Stimulated activated CD8-positive, alpha-beta memory T cell treated with anti-CD3 and anti-CD28 coated beads, Interleukin-7, amount 100 ng/mL, for 24 hours (primary cell): ENCODE results near the gene MC1R.

Experiments used
- DNase-seq: peaks from one replicate; pipeline ENCODE4 v3.0.0-alpha.2; 2020; ENCODE audit warnings: low read depth

The MC1R gene

DNA sequence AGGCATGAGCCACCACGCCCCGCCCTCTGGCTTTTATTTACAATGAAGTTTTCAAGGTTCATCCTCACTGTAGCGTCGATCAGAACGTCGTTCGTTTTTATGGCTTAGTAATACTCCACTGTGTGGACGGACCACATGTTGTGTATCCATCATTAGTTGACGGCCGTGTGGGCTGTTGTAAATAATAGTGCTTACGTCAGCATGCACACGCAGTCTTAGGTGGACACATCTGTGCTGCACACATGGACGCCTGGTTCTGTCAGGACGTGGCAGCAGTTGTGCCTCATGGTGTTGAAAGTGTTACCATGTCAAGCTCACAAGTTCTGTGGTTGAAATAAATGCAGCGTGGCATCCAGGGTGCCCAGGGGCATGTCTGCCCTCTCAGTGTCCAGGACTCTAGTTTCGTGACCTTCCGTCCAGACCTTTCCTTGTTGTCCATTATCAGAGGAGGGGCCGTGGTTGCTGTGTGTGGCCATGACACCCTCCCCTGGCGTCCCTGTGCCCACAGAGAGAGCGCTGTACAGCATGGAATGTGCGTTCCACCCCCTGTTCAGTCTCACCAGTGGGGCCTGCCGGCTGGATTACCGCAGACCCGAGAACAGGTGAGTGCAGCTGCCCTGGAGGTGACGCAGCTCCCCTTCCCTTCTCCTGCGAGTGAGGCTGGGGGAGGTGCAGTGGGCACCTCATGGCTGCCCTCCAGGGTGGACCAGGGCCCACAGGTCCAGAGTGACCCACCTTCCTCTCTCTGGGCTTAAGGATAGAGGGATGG, 23.0 kb upstream of the MC1R start:
- DNase-seq, result no peak

DNA sequence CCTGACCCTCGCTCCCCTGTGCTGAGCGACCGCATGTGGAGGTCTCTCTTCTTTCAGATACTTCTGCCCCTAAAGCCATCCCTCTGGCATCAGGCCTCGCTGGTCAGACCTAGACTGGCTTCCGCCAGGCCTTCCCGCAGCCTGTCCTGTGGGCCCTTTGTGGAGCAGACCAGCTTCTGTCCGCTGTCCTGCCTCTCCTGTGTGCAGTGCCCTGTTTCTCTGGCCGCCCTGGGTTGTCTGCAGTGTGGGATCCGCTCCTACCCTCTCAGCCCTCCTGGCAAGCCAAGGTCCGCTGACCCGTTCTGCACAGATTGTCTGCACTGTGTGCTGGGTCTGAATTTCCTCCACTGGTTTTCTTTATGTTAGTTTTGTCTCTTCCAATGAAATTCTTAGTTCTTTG, 21.5 kb upstream of the MC1R start:
- DNase-seq, result no peak

DNA sequence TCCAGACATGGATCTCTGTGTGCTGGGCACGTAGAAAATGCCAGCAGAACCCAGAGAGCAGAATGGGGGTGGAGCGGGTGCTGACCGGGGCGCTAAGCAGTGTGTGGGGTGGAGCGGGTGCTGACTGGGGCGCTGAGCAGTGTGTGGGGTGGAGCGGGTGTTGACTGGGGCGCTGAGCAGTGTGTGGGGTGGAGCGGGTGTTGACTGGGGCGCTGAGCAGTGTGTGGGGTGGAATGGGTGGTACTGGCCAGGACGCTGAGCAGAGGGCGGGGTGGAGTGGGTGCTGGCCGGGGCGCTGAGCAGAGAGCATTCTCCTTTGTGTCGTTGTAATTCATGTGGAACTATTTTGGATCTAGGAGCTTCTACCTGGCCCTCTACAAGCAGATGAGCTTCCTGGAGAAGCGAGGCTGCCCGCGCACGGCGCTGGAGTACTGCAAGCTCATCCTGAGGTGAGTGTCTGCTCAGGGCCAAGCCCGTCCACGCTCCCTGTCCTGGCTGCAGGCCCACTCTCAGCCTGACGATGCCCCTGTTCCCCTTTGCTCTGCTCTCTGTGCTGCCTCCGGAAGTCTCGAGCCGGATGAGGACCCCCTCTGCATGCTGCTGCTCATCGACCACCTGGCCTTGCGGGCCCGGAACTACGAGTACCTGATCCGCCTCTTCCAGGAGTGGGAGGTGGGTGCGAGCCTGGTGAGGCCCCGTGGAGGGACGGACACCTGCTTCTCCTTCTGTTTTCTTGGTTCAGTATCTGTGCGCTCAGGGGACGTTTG, 20.3 kb upstream of the MC1R start:
- no peak for DNase-seq

DNA sequence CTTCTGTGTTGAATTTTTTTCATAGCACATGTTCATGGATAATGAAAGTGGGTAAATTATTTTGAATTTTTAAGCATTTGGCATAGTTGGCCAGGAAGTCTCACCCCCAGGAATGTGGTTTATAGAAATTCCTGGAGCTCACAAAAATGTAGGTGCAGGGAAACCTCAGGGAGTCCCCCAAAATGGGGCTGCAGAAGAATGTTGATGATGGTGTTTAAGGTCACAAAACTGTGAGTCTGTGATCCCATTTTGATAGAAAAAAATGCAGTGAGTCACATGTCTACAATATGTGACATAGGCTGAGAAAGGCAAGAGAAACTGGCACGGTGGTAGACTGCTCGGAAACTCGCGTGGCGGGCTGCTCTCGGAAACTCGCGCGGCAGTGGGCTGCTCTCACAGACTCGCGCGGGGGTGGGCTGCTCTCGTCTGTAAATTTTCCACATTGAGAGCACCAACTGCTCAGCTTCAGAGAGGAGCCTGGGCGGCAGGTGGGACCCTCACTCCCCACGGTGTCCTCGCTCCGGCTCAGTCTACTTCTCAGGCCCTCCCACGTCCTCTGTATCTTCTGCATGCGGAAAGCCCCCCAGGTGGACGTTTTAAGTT, 18.7 kb upstream of the MC1R start:
- DNase-seq, result no peak

DNA sequence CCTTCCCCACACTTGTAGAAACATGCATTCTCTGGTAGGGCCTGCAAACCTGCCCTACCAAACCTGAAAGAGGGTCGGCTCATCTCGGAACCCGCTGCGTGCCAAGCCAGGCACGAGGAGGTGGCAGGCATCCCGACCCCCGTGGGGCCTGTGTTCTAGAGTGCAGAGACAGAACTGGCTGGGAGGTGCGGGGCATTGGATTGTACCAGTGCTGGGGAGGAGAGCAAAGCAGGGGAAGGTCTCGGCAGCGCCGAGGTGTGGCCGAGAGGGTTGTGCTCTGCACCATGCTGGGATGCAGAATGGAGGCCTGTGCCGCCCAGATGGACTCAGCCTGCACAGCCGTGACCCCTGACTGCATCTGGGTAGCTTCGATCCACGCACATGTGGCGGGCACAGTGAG, 17.8 kb upstream of the MC1R start:
- no peak for DNase-seq

DNA sequence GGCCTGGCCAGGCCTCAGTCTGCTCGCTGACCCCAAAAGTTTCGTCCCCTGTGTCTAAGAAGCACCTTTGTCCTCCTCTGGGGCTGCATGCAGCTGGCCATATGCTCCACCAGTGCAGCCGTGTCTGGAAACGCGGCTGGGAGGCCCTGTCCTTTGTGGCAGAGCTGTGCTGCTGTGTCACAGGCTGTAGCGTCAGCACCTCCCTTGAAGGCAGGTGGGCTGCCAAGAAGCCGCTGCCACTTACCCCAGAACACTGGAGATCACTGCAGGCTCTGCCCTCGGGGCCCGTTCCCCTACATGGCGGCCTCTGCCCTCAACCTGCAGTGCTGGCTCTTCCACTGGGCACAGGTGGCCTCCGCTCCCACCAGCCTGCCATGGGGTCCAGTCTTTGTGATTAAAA, 15.7 kb upstream of the MC1R start:
- DNase-seq, result no peak

DNA sequence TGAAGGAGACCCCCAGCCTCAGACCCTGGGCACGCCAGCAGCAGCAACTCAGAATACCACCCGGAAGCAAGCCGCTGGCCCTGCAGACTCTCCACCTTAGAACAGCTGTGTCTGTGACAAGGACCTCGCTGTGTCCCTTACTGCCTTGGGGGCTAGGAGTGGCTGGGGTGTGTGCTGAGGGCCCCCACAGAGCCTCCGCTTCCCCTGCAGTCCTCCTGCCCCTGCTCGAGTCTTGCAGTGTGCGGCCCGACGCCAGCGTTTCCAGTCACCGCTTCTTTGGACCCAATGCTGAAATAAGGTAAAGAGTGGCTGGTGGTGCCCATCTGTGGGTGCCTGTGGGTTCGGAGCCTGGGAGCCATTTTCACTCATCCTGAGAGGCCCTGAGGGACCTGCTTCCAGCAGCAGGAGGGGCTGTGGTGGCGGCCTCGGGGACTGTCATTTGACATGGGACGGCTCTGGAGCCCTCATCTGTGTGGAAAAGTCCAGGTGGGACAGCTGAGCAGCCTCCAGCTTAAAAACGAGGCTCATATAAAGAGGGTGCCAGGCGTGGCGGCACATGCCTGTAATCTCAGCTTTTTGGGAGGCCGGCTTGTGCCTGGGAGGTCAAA, 14.7 kb upstream of the MC1R start:
- DNase-seq, result no peak

DNA sequence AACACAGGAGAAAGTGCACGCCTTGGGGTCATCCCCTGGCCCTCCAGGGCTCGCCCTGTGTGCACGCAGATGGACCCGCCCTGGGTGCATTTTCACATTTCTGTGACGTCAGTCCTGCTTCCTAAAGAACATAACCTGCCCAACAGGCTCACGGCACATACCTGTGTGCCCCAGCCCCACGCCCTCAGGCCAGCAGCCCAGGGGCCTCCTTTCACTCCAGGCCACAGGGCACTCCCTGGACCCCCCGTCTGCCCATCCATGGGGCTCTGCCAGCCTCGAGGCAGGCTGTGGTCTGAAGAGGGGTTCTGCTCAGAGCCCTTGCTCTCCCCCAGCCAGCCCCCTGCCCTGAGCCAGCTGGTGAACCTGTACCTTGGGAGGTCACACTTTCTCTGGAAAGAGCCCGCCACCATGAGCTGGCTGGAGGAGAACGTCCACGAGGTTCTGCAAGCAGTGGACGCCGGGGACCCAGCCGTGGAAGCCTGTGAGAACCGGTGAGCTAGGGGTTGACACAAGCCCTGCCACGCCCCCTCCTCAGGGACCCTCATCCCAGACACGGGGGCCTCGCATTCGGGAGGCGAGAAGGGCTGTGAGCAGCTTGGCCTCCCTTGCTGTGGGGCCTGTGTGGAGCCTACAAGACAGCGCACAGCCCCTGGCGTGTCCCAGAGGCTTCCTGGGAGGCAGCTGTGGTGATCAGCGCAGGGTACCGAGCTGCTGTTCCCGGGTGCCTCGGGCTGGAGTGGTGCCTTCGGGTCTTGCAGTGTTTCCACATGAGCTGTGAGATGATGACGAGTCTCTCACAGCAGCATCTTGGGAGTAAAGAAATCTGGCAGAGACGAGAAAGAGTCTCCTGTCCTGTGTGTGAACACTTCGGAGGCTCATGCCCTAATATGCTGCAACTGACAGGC, 13.8 kb upstream of the MC1R start:
- DNase-seq, result no peak

DNA sequence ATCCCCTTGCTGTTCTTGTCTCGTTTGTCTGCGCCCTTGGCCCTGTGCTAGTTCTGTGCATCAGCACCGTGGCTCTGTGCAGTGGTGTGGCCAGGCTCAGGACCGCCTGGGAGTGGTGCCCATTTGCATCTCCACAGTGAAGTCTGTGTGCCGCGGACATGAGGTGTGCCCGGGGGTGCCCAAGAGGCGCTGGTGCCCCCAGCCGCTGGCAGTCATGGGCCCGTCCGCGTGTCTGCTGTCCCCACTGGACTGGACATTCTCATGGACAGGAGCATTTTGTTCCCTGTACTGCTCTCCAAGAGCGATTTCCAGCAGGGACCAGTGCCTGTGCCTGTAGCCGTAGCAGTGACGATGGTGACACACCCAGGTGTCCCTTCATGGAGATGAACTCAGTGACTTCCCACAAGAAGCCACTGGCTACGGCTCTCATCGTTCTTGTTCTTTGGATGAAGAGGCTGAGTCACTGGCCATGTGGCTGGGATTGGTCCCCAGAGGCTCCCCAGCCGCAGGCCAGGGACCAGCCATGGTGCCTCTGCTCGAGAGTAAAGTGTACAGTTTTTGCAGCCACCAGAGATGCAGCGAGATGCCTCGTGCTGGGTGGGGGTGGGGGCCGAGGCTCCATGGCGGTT, 13.0 kb upstream of the MC1R start:
- no peak for DNase-seq

DNA sequence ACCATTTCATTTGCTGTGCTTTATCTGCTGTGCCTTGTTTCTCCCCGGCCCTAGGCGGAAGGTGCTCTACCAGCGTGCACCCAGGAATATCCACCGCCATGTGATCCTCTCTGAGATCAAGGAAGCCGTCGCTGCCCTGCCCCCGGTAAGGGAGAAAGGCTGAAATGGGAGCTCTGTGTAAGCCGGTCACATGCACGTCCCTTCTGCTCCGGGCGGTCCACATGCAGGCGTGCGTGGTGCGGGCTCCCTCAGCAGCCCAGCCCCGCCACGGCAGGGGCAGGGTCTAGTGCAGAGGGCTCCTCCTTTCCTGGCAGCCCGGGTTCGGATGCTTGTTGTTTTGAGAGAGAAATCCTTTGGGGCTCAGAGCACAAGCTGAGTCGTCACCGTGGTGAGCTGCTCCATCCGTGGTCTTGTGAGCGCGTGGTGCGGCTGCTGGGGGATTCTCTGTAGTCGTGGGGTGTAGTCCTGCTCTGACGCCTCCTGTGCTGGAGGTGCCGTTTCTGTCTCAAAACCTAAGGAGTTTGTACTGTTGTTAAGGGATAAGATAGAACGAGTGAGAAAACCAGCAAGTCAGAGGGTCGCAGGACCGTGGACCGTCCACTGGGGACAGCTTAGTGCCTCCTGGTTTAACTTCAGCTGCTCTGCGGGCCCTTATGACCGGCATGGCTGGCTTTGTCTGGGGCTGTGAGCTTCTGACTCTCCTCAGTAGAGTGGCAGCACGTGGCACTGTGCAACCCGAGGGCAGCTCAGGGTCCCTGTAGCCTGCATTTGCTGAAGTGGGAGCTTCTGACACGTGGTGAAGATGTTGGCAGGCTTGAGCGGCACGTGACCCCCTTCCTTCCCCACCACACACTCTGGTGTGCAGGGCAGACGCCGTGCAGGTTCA, 12.3 kb upstream of the MC1R start:
- DNase-seq, result no peak

DNA sequence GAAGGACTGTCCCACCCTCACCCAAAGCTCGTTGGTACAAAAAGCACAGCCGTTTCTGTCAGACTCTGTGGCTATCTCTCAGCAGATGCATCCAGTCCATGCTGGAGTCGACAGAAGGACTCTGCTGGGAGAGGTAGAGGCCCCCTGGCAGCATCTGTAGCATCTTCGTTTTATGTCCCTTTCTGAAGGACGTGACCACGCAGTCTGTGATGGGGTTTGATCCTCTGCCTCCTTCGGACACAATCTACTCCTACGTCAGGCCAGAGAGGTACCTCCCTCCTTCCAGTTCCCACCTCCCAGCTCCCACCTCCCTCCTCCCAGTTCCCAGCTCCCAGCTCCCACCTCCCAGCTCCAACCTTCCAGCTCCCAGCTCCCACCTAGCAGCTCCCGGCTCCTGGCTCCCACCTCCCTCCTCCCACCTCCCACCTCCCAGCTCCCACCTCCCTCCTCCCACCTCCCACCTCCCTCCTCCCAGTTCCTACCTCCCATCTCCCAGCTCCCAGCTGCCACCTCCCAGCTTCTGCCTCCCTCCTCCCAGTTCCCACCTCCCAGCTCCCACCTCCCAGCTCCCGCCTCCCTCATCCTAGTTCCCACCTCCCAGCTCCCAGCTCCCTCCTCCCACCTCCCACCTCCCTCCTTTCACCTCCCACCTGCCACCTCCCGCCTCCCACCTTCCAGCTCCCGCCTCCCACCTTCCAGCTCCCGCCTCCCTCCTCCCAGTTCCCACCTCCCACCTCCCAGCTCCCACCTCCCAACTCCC, 11.4 kb upstream of the MC1R start:
- no peak for DNase-seq

DNA sequence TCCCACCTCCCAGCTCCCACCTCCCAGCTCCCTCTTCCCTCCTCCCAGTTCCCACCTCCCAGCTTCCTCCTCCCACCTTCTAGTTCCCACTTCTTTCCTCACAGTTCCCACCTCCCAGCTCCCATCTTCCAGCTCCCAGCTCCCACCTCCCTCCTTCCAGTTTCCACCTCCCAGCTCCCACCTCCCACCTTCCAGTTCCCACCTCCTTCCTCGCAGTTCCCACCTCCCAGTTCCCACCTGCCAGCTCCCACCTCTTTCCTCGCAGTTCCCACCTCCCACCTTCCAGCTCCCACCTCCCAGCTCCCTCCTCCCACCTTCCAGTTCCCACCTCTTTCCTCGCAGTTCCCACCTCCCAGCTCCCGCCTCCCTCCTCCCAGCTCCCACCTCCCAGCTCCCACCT, 10.4 kb upstream of the MC1R start:
- no peak for DNase-seq

DNA sequence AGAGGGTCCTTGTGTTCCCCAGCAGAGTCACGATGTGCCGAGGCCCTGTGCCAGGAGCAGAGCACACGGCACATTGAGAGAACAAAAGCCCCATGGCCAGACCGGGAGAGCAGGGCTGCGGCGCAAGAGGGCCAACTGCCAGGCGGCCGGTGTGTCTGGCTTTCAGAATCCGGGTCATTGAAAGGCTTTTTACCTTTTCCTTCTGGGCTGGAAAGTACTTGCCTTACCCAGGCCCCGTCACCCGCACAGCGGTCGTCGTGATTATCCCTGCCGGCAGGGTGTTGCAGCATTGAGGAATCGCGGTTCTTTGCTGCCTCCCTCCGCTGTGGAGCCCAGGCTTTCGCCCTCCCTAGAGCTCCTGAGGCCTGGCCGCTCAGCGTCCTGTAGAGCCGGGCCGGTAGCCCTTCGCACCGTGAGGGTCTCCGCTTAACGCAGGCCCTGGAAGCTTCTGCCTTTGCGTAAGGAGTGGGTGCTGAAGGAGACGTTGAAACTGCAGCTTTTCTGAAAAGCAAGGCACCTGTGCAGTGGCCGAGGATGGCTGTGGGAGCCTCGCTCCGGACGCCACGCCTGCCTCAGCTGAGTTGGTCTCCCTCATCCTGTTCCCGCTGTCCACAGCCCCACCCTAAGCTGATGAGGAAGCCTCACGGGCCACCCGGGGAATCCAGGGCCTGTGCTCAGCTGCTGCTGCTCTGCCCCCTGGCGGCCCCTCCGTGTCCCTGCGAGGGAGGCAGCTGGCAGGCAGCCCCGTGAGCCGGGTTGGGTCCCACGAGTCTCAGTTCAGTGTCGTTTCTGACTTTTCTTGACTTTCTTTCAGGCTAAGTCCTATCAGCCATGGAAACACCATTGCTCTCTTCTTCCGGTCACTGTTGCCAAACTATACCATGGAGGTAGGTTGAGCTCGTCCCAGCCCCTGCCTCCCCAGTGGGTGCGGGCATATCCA, 8.6 kb upstream of the MC1R start:
- DNase-seq, result peak; percentile 43

DNA sequence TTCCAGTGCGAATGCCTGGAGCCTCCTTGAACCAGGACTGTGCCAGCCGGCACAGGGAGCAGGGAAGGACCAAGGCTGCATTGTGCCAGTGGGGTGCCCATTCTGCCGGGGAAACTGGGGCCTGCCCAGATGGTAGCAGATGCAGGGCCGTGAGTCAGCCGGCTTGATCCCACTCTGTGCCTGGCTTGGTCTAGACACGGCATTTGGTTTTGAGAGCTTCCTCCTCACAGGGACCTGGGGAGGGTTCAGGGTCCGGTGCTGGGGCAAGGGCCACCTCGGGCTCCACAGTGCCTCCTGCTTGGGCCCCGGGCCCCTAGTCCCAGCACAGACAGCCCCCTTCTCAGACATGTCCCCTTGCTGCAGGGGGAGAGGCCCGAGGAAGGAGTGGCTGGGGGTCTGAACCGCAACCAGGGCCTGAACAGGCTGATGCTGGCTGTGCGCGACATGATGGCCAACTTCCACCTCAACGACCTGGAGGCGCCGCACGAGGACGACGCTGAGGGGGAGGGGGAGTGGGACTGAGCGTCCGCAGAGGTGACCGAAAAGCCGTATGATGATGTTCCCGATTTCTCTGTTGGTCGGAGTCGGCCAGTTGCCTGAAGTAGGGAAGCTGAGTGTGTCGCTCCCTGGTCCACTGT, 7.8 kb upstream of the MC1R start:
- DNase-seq, result no peak

DNA sequence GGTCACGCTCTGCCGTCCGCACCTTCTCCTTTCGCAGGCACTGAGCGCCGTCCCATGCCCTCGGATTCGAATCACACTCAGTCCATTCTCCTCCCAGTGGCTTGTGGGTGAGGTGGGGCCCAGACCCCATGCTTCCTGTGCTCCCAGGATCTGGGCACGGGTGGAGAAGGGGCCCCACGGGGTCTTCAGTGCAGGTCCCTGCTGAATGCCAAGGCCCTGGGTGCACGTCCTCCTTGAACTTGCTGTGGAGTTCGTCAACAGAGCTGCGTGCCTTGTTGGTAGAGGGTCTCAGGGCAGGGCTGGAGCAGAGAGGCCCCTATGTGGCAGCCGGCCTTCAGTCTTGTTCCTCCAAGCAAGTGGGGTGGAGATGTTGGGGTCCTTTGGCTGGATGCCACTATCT, 7.3 kb upstream of the MC1R start:
- no peak for DNase-seq

DNA sequence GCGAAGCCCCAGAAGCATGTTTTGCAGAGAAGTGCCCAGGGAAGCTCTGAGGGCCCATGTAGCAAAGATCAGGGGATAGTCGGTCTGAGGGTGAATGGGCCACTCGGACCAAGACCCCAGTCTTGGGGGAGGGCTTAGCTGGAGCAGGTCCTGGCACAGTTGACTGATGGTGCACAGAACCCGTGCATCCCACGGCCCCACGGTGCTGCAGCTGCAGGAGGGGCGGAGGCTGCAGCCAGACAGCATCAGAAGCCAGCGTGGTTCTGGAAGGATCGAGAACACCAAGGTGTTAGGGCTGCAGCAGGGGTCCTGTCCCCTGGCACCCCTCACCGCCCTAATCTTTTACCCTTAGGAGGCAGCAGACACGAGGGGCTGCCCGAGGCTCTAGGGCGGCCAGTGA, 6.5 kb upstream of the MC1R start:
- no peak for DNase-seq

DNA sequence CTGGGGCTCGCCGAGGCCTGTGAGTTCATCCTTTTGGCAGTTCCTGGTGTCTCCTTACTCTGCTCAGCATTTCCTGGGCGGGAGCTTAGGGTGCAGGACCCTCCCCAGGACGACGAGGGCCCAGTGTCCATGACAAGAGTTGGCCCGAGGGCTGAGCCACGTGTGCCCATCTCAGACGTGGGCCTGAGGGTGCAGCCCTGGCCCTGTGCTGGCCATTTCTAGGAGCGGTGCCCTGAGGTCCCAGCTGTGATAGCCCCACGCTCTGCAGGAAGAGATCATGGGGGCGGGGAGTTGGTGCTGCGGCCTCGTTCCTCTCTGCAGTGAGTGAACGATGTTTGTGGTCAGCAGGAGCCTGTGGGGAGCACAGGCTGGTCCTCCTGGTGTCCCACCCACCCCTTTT, 6.0 kb upstream of the MC1R start:
- DNase-seq, result no peak
